HFF-Myc (cell line): ENCODE measurements around the gene SASH1.
"Not testable (repeated sequence)": the region's sequence is repeated elsewhere in the genome, so short reads cannot be mapped to it uniquely, and the experiment has no call there.

Experiments used
- DNase-seq: peaks from one replicate; pipeline ENCODE4 v3.0.0-alpha.2; 2011; ENCODE audit warnings: low read depth; ENCODE audit errors: extremely low read depth
- H3K4me3 ChIP-seq: replicated peaks from 2 replicates; pipeline ENCODE4 v1.5.1; 2011; ENCODE audit warnings: low read depth, mild to moderate bottlenecking, control low read depth, low read length
- TF ChIP-seq, protein P1 (sequence below): IDR thresholded peaks from 2 replicates; pipeline ENCODE4 v1.5.1; 2012; ENCODE audit warnings: mild to moderate bottlenecking, low read depth, low read length, control low read depth; ENCODE audit errors: missing control alignments

The SASH1 gene

DNA sequence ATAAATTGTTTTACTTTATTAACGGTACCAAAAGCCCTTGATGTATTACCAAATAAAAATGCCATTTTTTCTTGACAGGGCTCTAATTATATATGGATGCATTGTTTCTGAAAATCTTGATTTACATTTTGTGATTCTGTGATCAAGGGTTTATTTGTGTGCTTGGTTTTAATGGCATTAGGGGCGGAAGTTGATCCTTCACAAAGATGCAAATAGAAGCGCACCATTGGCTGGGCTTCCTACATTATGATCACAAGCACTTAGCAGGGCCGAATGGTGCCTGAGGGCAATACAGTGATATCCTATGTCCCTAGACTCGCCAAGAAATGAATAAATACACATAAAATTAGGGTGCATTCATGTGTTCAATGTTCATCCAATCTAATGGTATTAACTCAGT is 231.3 kb downstream of the SASH1 start:
- TF ChIP-seq, protein P1, sequence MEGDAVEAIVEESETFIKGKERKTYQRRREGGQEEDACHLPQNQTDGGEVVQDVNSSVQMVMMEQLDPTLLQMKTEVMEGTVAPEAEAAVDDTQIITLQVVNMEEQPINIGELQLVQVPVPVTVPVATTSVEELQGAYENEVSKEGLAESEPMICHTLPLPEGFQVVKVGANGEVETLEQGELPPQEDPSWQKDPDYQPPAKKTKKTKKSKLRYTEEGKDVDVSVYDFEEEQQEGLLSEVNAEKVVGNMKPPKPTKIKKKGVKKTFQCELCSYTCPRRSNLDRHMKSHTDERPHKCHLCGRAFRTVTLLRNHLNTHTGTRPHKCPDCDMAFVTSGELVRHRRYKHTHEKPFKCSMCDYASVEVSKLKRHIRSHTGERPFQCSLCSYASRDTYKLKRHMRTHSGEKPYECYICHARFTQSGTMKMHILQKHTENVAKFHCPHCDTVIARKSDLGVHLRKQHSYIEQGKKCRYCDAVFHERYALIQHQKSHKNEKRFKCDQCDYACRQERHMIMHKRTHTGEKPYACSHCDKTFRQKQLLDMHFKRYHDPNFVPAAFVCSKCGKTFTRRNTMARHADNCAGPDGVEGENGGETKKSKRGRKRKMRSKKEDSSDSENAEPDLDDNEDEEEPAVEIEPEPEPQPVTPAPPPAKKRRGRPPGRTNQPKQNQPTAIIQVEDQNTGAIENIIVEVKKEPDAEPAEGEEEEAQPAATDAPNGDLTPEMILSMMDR, result no peak
- no peak for DNase-seq
- no peak overlapping the region for H3K4me3 ChIP-seq

- H3K4me3 ChIP-seq, result no peak overlapping the region
- DNase-seq, result peak; percentile 55
- TF ChIP-seq, protein P1, result peak; percentile 86
These were observed 235.2 kb downstream of the SASH1 start for GRCh38 chr6:148577687-148578488.

- no peak overlapping the region for H3K4me3 ChIP-seq
- no peak for DNase-seq
- TF ChIP-seq, protein P1, result no peak
These were observed 235.8 kb downstream of the SASH1 start for GRCh38 chr6:148578489-148578814.

DNA sequence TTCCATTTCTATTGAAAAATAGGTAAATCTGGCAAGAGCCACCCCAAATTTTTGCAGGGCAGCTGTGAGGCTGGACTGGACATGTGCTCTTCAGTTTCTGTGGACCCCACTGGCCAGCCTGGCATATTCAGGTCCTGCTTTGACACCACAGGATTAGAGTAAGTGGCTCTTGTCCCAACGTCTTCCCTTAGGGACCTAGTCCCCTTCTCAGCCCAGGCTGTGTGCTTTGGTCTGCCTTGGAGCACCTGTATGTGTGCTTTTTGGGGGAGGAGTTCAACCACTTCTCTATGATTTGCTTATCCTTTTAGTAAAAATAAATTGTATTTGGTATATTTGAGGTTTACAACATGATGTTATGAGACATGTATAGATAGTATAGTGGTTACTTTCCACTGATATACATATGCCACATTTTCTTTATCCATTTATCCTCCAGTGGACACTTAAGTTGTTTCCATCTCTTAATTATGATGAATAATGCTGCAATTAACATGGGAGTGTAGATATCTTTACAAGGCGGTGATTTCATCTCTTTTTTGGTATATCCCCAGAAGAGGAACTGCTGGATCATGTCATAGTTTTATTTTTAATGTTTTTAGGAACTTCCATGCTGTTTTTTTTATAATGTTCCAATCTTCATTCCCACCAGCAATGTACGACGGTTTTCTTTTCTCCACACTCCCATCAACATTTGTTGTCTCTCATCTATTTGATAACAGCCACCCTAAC is 236.4 kb downstream of the SASH1 start:
- no peak overlapping the region for H3K4me3 ChIP-seq
- TF ChIP-seq, protein P1, result no peak
- DNase-seq, result no peak

- TF ChIP-seq, protein P1, result no peak
- no peak for DNase-seq
- no peak overlapping the region for H3K4me3 ChIP-seq
These were observed 237.8 kb downstream of the SASH1 start for GRCh38 chr6:148580442-148580841.

DNA sequence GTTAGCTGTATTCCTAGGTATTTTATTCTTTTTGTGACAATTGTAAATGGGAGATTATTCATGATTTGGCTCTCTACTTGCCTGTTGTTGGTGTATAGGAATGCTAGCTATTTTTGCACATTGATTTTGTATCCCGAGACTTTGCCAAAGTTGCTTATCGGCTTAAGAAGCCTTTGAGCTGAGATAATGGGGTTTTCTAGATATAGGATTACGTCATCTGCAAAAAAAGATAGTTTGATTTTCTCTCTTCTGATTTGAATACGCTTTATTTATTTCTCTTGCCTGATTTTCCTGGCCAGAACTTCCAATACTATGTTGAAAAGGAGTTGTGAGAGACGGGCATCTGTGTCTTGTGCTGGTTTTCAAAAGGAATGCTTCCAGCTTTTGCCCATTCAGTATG is 241.0 kb downstream of the SASH1 start:
- TF ChIP-seq, protein P1, result no peak
- DNase-seq, result no peak
- no peak overlapping the region for H3K4me3 ChIP-seq

- H3K4me3 ChIP-seq, DNase-seq: not testable (repeated sequence)
These were observed 243.0 kb downstream of the SASH1 start for GRCh38 chr6:148585641-148586040.
